SU-DHL-6 (cell line): ENCODE results near the gene SH3RF3.

Experiments
- CTCF ChIP-seq: fragments of 200-600 bp; sonication (generic); IDR thresholded peaks from one replicate; pipeline ENCODE4 v1.5.1; 2017; ENCODE audit warnings: antibody characterized with exemption, mild to moderate bottlenecking, low read length, moderate library complexity; ENCODE audit not compliant: insufficient read depth, poor library complexity, severe bottlenecking
- EZH2phosphoT487 ChIP-seq: fragments of 200-600 bp; sonication (generic), shearing (Covaris generic); conservative IDR thresholded peaks from 2 replicates; pipeline ENCODE4 v1.6.1; 2018; ENCODE audit warnings: mild to moderate bottlenecking, antibody characterized with exemption, low read length, moderate library complexity, mixed read lengths

GRCh38 chr2:109342930-109343329 lies 213.9 kb downstream of the SH3RF3 start:
- TF ChIP-seq CTCF (no peak), EZH2phosphoT487 (no peak)
